Left lung (tissue), 10 donors: ENCODE data around the gene BCAS3. TPM values are rescaled to one million over a fixed set of nuclear protein-coding genes. Genes with fewer than 3 reads are reported as not detected.
A peak's percentile ranks its signal among the peaks of the same experiment; 100 is the strongest.

Source experiments
- ATAC-seq: fragments of 200-7000 bp; cut with Tn5 transposase; one replicate; pipeline ENCODE4 v1.9.1; 2020; ENCODE audit warnings: moderate library complexity
- DNase-seq, 4 donors: peaks; one replicate each; pipeline ENCODE4 v3.0.0-alpha.2; 2013 to 2020
- H3K27ac ChIP-seq, 2 donors: fragments of 200-600 bp; sonication (generic) in 1 of 2; one replicate each; pipeline versions ENCODE4 v1.5.0 to v1.8.0; 2020 to 2021
- H3K27me3 ChIP-seq, 2 donors: fragments of 200-600 bp; sonication (generic) in 1 of 2; one replicate each; pipeline versions ENCODE4 v1.5.0 to v1.8.0; 2020 to 2021
- H3K36me3 ChIP-seq, 2 donors: fragments of 200-600 bp; sonication (generic) in 1 of 2; one replicate each; pipeline versions ENCODE4 v1.5.0 to v1.8.0; 2020 to 2021
- H3K4me1 ChIP-seq, 2 donors: fragments of 200-600 bp; one replicate each; pipeline ENCODE4 v1.8.0; 2021
- H3K4me3 ChIP-seq, 2 donors: fragments of 200-600 bp; sonication (generic) in 1 of 2; one replicate each; pipeline versions ENCODE4 v1.5.0 to v1.8.0; 2020 to 2021; ENCODE audit warnings: mild to moderate bottlenecking in 1 of 2
- H3K9me3 ChIP-seq, 2 donors: fragments of 200-600 bp; sonication (generic) in 1 of 2; one replicate each; pipeline versions ENCODE4 v1.5.0 to v1.8.0; 2020 to 2021
- intact Hi-C, 2 donors: fragments of 100-400 bp; cut with DNase I; formaldehyde crosslinking; loops; one replicate each; pipeline versions ENCODE4 v1.11.2 to v1.14.2; 2022
- polyA plus RNA-seq, 6 donors: library from polyadenylated mRNA; unstranded; fragments of 120-200 nt; gene quantifications; one replicate each; pipeline ENCODE4 v1.2.1, GENCODE V29; 2013; ENCODE audit not compliant: insufficient read length in 6 of 6
- total RNA-seq, 2 donors: library from RNA; stranded (reverse); fragmentation: NEBNext Ultra II Directional; extraction: Animal tissue kit (Norgen Biotek cat#: 25700); gene quantifications; one replicate each; pipeline ENCODE4 v1.2.1, GENCODE V29; 2021
- TF ChIP-seq, protein P1 (sequence below), 2 donors: fragments of 200-600 bp; sonication (generic) in 1 of 2; IDR thresholded peaks; one replicate each; pipeline versions ENCODE4 v1.5.0 to v1.8.0; 2021; ENCODE audit warnings: antibody characterized with exemption in 2 of 2
- donor health status: DM: no; HTN: yes; CAD: no.
- donor health status: DM: no; HTN: no; CAD: no.

Gene BCAS3
- total and polyA plus RNA-seq, 8 donors, result 21.2 to 29.6 (median 28.0) TPM

DNA sequence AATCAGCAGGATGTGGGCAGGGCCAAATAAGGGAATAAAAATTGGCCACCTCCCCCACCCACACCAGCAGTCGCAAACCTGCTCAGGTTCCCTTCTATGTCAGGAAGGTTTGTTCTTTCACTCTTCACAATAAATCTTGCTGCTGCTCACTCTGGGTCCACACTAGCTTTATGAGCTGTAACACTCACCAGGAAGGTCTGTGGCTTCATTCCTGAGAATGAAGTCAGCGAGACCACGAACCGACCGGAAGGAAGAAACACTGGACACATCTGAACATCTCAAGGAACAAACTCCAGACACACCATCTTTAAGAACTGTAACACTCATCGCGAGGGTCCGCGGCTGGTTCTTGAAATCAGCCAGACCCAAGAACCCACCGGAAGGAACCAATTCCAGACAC lies 606.5 kb downstream of the BCAS3 start:
- Histone ChIP-seq H3K36me3 (no peaks in the 10 kb centered on the region), H3K4me3 (no peak overlapping the region), H3K27ac (no peak overlapping the region), H3K27me3 (no peaks in the 10 kb centered on the region), H3K4me1 (peaks cover 0 to 10% of the 10 kb centered on the region in 2 donors), H3K9me3 (peaks cover 0 to 4% of the 10 kb centered on the region in 2 donors)
- no peak for ATAC-seq
- no peak for DNase-seq
- TF ChIP-seq, protein P1, sequence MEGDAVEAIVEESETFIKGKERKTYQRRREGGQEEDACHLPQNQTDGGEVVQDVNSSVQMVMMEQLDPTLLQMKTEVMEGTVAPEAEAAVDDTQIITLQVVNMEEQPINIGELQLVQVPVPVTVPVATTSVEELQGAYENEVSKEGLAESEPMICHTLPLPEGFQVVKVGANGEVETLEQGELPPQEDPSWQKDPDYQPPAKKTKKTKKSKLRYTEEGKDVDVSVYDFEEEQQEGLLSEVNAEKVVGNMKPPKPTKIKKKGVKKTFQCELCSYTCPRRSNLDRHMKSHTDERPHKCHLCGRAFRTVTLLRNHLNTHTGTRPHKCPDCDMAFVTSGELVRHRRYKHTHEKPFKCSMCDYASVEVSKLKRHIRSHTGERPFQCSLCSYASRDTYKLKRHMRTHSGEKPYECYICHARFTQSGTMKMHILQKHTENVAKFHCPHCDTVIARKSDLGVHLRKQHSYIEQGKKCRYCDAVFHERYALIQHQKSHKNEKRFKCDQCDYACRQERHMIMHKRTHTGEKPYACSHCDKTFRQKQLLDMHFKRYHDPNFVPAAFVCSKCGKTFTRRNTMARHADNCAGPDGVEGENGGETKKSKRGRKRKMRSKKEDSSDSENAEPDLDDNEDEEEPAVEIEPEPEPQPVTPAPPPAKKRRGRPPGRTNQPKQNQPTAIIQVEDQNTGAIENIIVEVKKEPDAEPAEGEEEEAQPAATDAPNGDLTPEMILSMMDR (IDR thresholded peaks at IDR 0.05), result no peak
- intact Hi-C loops, result no loop called here

DNA sequence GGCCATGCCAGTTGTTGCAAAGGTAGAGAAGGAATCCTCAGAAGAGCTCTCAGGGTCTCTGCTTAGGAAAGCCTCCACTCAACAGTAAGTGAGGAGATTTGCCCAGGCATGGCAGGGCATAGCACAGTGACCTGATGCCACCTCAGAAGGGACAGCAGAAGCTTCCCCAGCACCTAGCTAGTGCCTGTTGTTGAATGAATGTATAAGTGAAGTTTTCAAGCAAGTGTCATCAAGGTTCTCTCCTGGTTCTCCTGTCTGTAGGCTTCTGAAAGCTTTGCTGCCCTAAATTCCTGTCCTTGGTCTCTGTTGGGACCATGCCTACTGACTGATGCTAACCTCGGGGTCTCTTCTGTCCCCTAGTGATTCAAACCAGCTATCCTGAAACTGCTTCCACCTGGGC lies 607.1 kb downstream of the BCAS3 start:
- Histone ChIP-seq H3K36me3 (no peaks in the 10 kb centered on the region), H3K9me3 (peaks cover 0 to 4% of the 10 kb centered on the region in 2 donors), H3K27ac (no peak overlapping the region), H3K4me3 (no peak overlapping the region), H3K27me3 (no peaks in the 10 kb centered on the region), H3K4me1 (peaks cover 0 to 10% of the 10 kb centered on the region in 2 donors)
- intact Hi-C loops, result no loop called here
- no peak for ATAC-seq
- TF ChIP-seq, protein P1 (IDR thresholded peaks at IDR 0.05), result no peak
- no peak for DNase-seq

DNA sequence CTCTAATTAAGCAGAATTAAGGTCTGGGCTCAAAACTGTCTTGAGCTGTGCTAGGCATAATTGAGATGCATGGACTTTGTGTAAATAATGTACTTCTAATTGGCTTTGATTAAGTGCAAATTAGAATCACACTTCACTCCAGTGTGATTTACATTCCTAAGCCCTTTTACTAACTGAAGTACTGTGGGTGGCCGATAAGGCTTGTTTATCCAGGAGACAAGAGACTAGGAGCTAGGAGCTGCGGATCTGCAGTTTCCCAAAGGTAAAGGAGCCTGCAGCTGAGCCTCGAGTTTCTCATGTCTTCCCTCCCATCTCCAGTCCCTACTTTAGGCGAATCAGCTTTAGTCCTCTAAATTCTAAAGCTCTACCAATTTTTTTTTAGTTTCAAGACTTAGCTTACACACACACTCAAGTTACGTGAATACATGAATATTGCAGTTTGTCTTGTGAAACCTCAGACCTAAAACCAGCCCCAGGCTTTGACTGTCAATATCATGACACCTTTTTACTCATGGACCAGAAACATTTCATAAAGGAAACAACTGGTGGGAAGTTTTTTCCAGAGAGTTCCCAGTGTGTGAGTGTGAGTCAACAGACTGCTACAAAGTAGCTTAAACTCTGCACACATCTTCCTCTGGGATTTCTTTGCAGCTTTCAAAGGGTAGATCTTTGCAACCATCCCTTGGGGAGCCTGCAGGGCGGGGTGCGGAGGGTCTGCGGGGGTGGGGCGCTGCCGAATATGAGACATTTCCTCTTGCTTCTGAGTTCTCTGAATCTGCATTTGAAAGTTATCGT lies 608.1 kb downstream of the BCAS3 start:
- H3K27ac ChIP-seq, result peak overlapping the region; percentile 18 to 30
- peaks cover 0 to 10% of the 10 kb centered on the region in 2 donors for H3K4me1 ChIP-seq
- peaks cover 0 to 4% of the 10 kb centered on the region in 2 donors for H3K9me3 ChIP-seq
- ATAC-seq (peak; percentile 63), DNase-seq (peak in 1 of 4 donors; percentile 35)
- no peaks in the 10 kb centered on the region for H3K27me3 ChIP-seq
- H3K4me3 ChIP-seq, result no peak overlapping the region
- intact Hi-C loops, result no loop called here
- no peaks in the 10 kb centered on the region for H3K36me3 ChIP-seq
- TF ChIP-seq, protein P1 (IDR thresholded peaks at IDR 0.05), result no peak

DNA sequence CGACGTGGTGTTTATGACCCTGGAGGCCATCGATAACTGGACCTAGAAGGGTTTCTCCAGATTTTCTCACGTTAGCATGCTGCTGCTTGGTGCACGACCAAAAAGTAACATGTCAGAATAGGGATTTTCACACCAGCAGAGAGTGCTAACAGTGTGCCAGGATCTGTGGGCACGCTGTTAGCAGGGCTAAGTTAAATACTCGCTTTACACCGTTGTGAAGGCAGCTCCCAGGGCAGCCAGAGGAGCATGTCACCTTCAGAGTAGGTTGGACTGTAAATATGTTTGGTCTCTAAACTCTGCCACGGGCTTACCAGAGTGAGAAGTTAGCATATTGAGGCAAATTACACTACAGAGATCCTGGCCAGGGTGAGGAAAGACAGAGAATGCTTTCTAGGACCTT lies 608.8 kb downstream of the BCAS3 start:
- H3K4me3 ChIP-seq, result no peak overlapping the region
- TF ChIP-seq, protein P1 (IDR thresholded peaks at IDR 0.05), result no peak
- intact Hi-C loops, result no loop called here
- H3K27ac ChIP-seq, result peak overlapping the region in 1 of 2 donors; percentile 18
- peaks cover 0 to 4% of the 10 kb centered on the region in 2 donors for H3K9me3 ChIP-seq
- H3K4me1 ChIP-seq, result peaks cover 0 to 15% of the 10 kb centered on the region in 2 donors
- H3K27me3 ChIP-seq, result no peaks in the 10 kb centered on the region
- no peak for ATAC-seq
- no peak for DNase-seq
- no peaks in the 10 kb centered on the region for H3K36me3 ChIP-seq
